Esophagus squamous epithelium (tissue), 4 donors: ENCODE data around the gene OTUB1.

Experiments used
- POLR2A ChIP-seq, 4 donors: fragments of 450-650 bp; IDR thresholded peaks; one replicate each; pipeline ENCODE4 v1.6.1; 2017; ENCODE audit warnings: antibody characterized with exemption in 4 of 4, mild to moderate bottlenecking in 4 of 4, moderate library complexity in 3 of 4
- TF ChIP-seq, protein P1 (sequence below), 6 experiments: fragments of 450-650 bp in 4 of 6; fragments of 200-600 bp in 2 of 6; sonication (generic) in 2 of 6; IDR thresholded peaks; one replicate each; pipeline ENCODE4 v1.5.1; 2016 to 2019; ENCODE audit warnings: antibody characterized with exemption in 6 of 6, mild to moderate bottlenecking in 4 of 6, moderate library complexity in 4 of 6

DNA sequence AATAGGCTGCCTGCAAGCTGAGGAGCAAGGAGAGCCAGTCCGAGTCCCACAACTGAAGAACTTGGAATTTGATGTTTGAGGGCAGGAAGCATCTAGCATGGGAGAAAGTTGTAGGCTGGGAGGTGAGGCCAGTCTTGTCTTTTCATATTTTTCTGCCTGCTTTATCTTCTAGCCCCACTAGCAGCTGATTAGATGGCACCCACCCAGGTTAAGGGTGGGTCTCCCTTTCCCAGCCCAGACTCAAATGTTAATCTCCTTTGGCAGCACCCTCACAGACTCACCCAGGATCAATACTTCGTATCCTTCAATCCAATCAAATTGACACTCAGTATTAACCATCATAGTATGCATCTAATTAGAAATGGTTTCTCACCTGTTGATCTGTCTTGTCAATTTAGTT is 16.8 kb upstream of the OTUB1 start:
- TF ChIP-seq, protein P1, sequence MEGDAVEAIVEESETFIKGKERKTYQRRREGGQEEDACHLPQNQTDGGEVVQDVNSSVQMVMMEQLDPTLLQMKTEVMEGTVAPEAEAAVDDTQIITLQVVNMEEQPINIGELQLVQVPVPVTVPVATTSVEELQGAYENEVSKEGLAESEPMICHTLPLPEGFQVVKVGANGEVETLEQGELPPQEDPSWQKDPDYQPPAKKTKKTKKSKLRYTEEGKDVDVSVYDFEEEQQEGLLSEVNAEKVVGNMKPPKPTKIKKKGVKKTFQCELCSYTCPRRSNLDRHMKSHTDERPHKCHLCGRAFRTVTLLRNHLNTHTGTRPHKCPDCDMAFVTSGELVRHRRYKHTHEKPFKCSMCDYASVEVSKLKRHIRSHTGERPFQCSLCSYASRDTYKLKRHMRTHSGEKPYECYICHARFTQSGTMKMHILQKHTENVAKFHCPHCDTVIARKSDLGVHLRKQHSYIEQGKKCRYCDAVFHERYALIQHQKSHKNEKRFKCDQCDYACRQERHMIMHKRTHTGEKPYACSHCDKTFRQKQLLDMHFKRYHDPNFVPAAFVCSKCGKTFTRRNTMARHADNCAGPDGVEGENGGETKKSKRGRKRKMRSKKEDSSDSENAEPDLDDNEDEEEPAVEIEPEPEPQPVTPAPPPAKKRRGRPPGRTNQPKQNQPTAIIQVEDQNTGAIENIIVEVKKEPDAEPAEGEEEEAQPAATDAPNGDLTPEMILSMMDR (IDR thresholded peaks at IDR 0.05): no peak
- TF ChIP-seq POLR2A (IDR thresholded peaks at IDR 0.05): no peak
